GM13977 (cell line): ENCODE results near the gene DUSP8.
"Not testable (repeated sequence)": the region's sequence is repeated elsewhere in the genome, so short reads cannot be mapped to it uniquely, and the experiment has no call there.

Experiments
- DNase-seq: peaks from one replicate; pipeline ENCODE4 v3.0.0; 2012; ENCODE audit warnings: low spot score
- CTCF ChIP-seq: IDR thresholded peaks from 2 replicates; pipeline ENCODE4 v1.5.1; 2012; ENCODE audit warnings: mild to moderate bottlenecking, control low read depth; ENCODE audit not compliant: insufficient read depth; ENCODE audit errors: extremely low read depth, missing control alignments
- in situ Hi-C: fragments of 300-500 bp; cut with MboI; formaldehyde crosslinking; loops from one replicate; pipeline ENCODE4 v1.12.0; 2022; ENCODE audit warnings: low sequenced_read_pairs, low pct_unique_long_range_greater_than_20kb, mixed read lengths, inconsistent platforms; ENCODE audit not compliant: unreplicated experiment

The DUSP8 gene

GRCh38 chr11:1592628-1593027 lies 20.6 kb upstream of the DUSP8 start:
- DNase-seq: no peak
- no peak for TF ChIP-seq CTCF
- in situ Hi-C loops: no loop called here

GRCh38 chr11:1589996-1590395 lies 17.9 kb upstream of the DUSP8 start:
- TF ChIP-seq CTCF: no peak
- in situ Hi-C loops: no loop called here
- DNase-seq: no peak

GRCh38 chr11:1589191-1589963 lies 17.3 kb upstream of the DUSP8 start:
- DNase-seq, in situ Hi-C loops: not testable (repeated sequence)

GRCh38 chr11:1586699-1587098 lies 14.6 kb upstream of the DUSP8 start:
- in situ Hi-C loops: no loop called here
- no peak for DNase-seq
- no peak for TF ChIP-seq CTCF

- in situ Hi-C loops, DNase-seq: not testable (repeated sequence)
Observed at GRCh38 chr11:1584661-1585370, 12.7 kb upstream of the DUSP8 start, which contains the start of gene KRTAP5-1. TSS of gene KRTAP5-1 (minus strand) at chr11:1585283. CDS start at chr11:1585249, 34 bp downstream.

GRCh38 chr11:1582909-1583308 lies 10.8 kb upstream of the DUSP8 start:
- in situ Hi-C loops, DNase-seq: not testable (repeated sequence)

GRCh38 chr11:1581976-1582375 lies 9.9 kb upstream of the DUSP8 start:
- in situ Hi-C loops: no loop called here
- no peak for TF ChIP-seq CTCF
- DNase-seq: no peak

GRCh38 chr11:1576825-1577224 lies 4.8 kb upstream of the DUSP8 start:
- in situ Hi-C loops: no loop called here
- DNase-seq: no peak
- TF ChIP-seq CTCF: no peak

- in situ Hi-C loops, DNase-seq: not testable (repeated sequence)
Observed at GRCh38 chr11:1575756-1576155, 3.7 kb upstream of the DUSP8 start.
